B cell (primary cell): ENCODE measurements around the gene MOB2. TPM values are rescaled to one million over a fixed set of nuclear protein-coding genes. Genes with fewer than 3 reads are reported as not detected.

ENCODE experiments used
- ATAC-seq: fragments of 200-7000 bp; cut with Tn5 transposase; one replicate; pipeline ENCODE4 v1.10.0; 2021; ENCODE audit warnings: low read depth, mild to moderate bottlenecking, moderate number of reproducible peaks, moderate library complexity
- CTCF ChIA-PET: fragments of 350-600 bp; sonication (Branson Sonifier 250); formaldehyde crosslinking; loops from one replicate; lab custom pipeline; 2021; ENCODE audit warnings: antibody characterized with exemption, inconsistent platforms; lab: Charles Lee
- POLR2A ChIA-PET: fragments of 350-600 bp; sonication (Branson Sonifier 250); formaldehyde crosslinking; loops from one replicate; lab custom pipeline; 2021; ENCODE audit warnings: antibody characterized with exemption; lab: Charles Lee
- DNase-seq: peaks from one replicate; pipeline ENCODE4 v3.0.0; 2013
- H2AFZ ChIP-seq: 2 replicates; pipeline ENCODE4 v1.6.1; 2012; ENCODE audit warnings: mild to moderate bottlenecking, low read depth, low read length; ENCODE audit not compliant: insufficient read depth, poor library complexity, severe bottlenecking
- H3K27ac ChIP-seq, 2 donors: 1 replicate in 1 of 2; 2 replicates in 1 of 2; pipeline ENCODE4 v1.5.1; 2012 to 2013; ENCODE audit warnings: low read length in 2 of 2, mild to moderate bottlenecking in 2 of 2, moderate library complexity in 1 of 2
- H3K27me3 ChIP-seq, 4 experiments: fragments of 200-600 bp in 1 of 4; sonication (generic) in 1 of 4; replicated peaks in 1 of 4; 1 replicate in 2 of 4; 2 replicates in 2 of 4; pipeline versions ENCODE4 v1.6.1 to v1.7.0; 2013 to 2016; ENCODE audit warnings: low read length in 3 of 4, mild to moderate bottlenecking in 2 of 4, mixed read lengths in 1 of 4, moderate library complexity in 1 of 4; ENCODE audit not compliant: insufficient read depth in 4 of 4, control insufficient read depth in 3 of 4; ENCODE audit errors: control extremely low read depth in 1 of 4
- H3K36me3 ChIP-seq, 2 experiments: replicated peaks in 1 of 2; 1 replicate in 1 of 2; 2 replicates in 1 of 2; pipeline versions ENCODE4 v1.6.1 to v1.7.1; 2013; ENCODE audit warnings: low read length in 1 of 2; ENCODE audit not compliant: insufficient read depth in 2 of 2, control insufficient read depth in 1 of 2; ENCODE audit errors: control extremely low read depth in 1 of 2, extremely low read depth in 1 of 2
- H3K4me1 ChIP-seq, 2 donors: fragments of 200-600 bp in 1 of 2; sonication (generic) in 1 of 2; 1 replicate in 1 of 2; 2 replicates in 1 of 2; pipeline versions ENCODE4 v1.5.1 to v1.6.1; 2013 to 2017; ENCODE audit warnings: low read length in 2 of 2; ENCODE audit not compliant: control insufficient read depth in 2 of 2, insufficient read depth in 2 of 2
- H3K4me2 ChIP-seq: replicated peaks from 2 replicates; pipeline ENCODE3; 2012; ENCODE audit warnings: mild to moderate bottlenecking, low read depth, low read length; ENCODE audit not compliant: poor library complexity, severe bottlenecking
- H3K4me3 ChIP-seq, 5 experiments: fragments of 200-600 bp in 1 of 5; sonication (generic) in 1 of 5; 1 replicate in 3 of 5; 2 replicates in 2 of 5; pipeline versions ENCODE4 v1.5.1 to v1.7.0; 2011 to 2016; ENCODE audit warnings: low read length in 4 of 5, mild to moderate bottlenecking in 4 of 5, low read depth in 2 of 5, control low read depth in 1 of 5, moderate library complexity in 1 of 5; ENCODE audit not compliant: insufficient read depth in 1 of 5; ENCODE audit errors: control extremely low read depth in 1 of 5, extremely low read depth in 1 of 5
- H3K79me2 ChIP-seq: fragments of 200-600 bp; sonication (generic); one replicate; pipeline ENCODE4 v1.6.0; 2016; ENCODE audit warnings: low read length; ENCODE audit not compliant: control insufficient read depth, insufficient read depth
- H3K9ac ChIP-seq: fragments of 200-600 bp; sonication (generic); 2 replicates; pipeline ENCODE4 v1.6.1; 2017; ENCODE audit warnings: mild to moderate bottlenecking, low read length, moderate library complexity
- H3K9me3 ChIP-seq, 3 donors: one replicate each; pipeline versions ENCODE4 v1.6.1 to v1.7.1; 2013; ENCODE audit warnings: low read length in 2 of 3; ENCODE audit not compliant: control insufficient read depth in 2 of 3, insufficient read depth in 1 of 3; ENCODE audit errors: control extremely low read depth in 1 of 3
- H4K20me1 ChIP-seq: 2 replicates; pipeline ENCODE4 v1.6.0; 2012; ENCODE audit warnings: mild to moderate bottlenecking, low read length; ENCODE audit not compliant: insufficient read depth, control insufficient read depth, poor library complexity, severe bottlenecking
- H3K27ac Mint-ChIP-seq: one replicate; pipeline ENCODE4 v1.8.0; 2021; ENCODE audit warnings: mixed read lengths
- H3K27me3 Mint-ChIP-seq: one replicate; pipeline ENCODE4 v1.8.0; 2021; ENCODE audit warnings: mixed read lengths
- H3K4me1 Mint-ChIP-seq: one replicate; pipeline ENCODE4 v1.8.0; 2021; ENCODE audit warnings: mixed read lengths
- H3K4me3 Mint-ChIP-seq: one replicate; pipeline ENCODE4 v1.8.0; 2021; ENCODE audit warnings: mixed read lengths
- H3K9me3 Mint-ChIP-seq: one replicate; pipeline ENCODE4 v1.8.0; 2022; ENCODE audit warnings: mixed read lengths; ENCODE audit not compliant: insufficient read depth
- CTCF ChIP-seq: fragments of 200-600 bp; IDR thresholded peaks from one replicate; pipeline ENCODE4 v1.8.0; 2022; ENCODE audit warnings: antibody characterized with exemption, mild to moderate bottlenecking
- EZH2 ChIP-seq: IDR thresholded peaks from 2 replicates; pipeline ENCODE4 v1.6.1; 2012; ENCODE audit warnings: borderline replicate concordance, low read depth, mild to moderate bottlenecking, moderate library complexity, low read length; ENCODE audit not compliant: insufficient read depth, poor library complexity, severe bottlenecking
- WGBS: methylation state at CpG from one replicate; pipeline ENCODE4 v1.1.5; 2013; ENCODE audit warnings: missing lambda C conversion rate; ENCODE audit not compliant: insufficient coverage; 5-methylcytosine and 5-hydroxymethylcytosine counted together
- intact Hi-C: fragments of 100-400 bp; cut with micrococcal nuclease; formaldehyde crosslinking; loops from one replicate; pipeline ENCODE4 v1.10.0; 2022
- polyA plus RNA-seq: library from polyadenylated mRNA; depleted of rRNA; stranded (reverse); fragments of >200 nt; gene quantifications from 2 replicates; pipeline ENCODE4 v1.2.3, GENCODE V29; 2012
- total RNA-seq, 2 donors: library from RNA; stranded (reverse); fragments of 120-200 nt in 1 of 2; gene quantifications; 1 replicate in 1 of 2; 2 replicates in 1 of 2; pipeline versions ENCODE4 v1.2.3 to v1.2.4, GENCODE V29; 2013 to 2022

MOB2 gene
- total and polyA plus RNA-seq, 2 donors (not counting 1 experiment from before 2014, with no cell fraction given) = 55.7 to 57.6 TPM

GRCh38 chr11:1440066-1440465 lies 46.5 kb downstream of the MOB2 start:
- ATAC-seq (no peak), DNase-seq (no peak)
- intact Hi-C loops = no loop called here
- H3K4me2 ChIP-seq = no peak overlapping the region
- H3K27ac ChIP-seq = no peak overlapping the region
- no peaks in the 10 kb centered on the region for H3K79me2 ChIP-seq
- H3K9me3 Mint-ChIP-seq = no peaks in the 10 kb centered on the region
- H3K9me3 ChIP-seq = no peaks in the 10 kb centered on the region
- H3K4me3 Mint-ChIP-seq = no peak overlapping the region
- WGBS = 89% methylated on average over 11 of the region's 11 CpGs
- H2AFZ ChIP-seq = no peak overlapping the region
- CTCF ChIA-PET = no interaction called here
- no peak overlapping the region for H3K4me3 ChIP-seq
- peaks cover 0 to 7% (median 0%) of the 10 kb centered on the region in 4 experiments for H3K27me3 ChIP-seq
- no peaks in the 10 kb centered on the region for H4K20me1 ChIP-seq
- no peaks in the 10 kb centered on the region for H3K4me1 ChIP-seq
- no peak overlapping the region for H3K9ac ChIP-seq
- TF ChIP-seq EZH2 (no peak), CTCF (no peak)
- no peaks in the 10 kb centered on the region for H3K27me3 Mint-ChIP-seq
- no peaks in the 10 kb centered on the region for H3K36me3 ChIP-seq
- no peaks in the 10 kb centered on the region for H3K4me1 Mint-ChIP-seq
- no peak overlapping the region for H3K27ac Mint-ChIP-seq
- POLR2A ChIA-PET = no interaction called here

- no peak overlapping the region for H3K4me2 ChIP-seq
- H3K79me2 ChIP-seq = no peaks in the 10 kb centered on the region
- no peaks in the 10 kb centered on the region for H3K36me3 ChIP-seq
- ATAC-seq (no peak), DNase-seq (no peak)
- no peak overlapping the region for H3K9ac ChIP-seq
- H3K27ac ChIP-seq = no peak overlapping the region
- 81% methylated on average over 11 of the region's 11 CpGs for WGBS
- H4K20me1 ChIP-seq = no peaks in the 10 kb centered on the region
- H3K27me3 Mint-ChIP-seq = no peaks in the 10 kb centered on the region
- H3K9me3 Mint-ChIP-seq = no peaks in the 10 kb centered on the region
- no peak overlapping the region for H2AFZ ChIP-seq
- ChIA-PET CTCF (no interaction called here), POLR2A (no interaction called here)
- no peaks in the 10 kb centered on the region for H3K4me1 Mint-ChIP-seq
- H3K9me3 ChIP-seq = no peaks in the 10 kb centered on the region
- no peak overlapping the region for H3K27ac Mint-ChIP-seq
- H3K4me3 ChIP-seq = no peak overlapping the region
- no peaks in the 10 kb centered on the region for H3K4me1 ChIP-seq
- TF ChIP-seq EZH2 = no peak
- TF ChIP-seq CTCF = no peak
- no peak overlapping the region for H3K4me3 Mint-ChIP-seq
- H3K27me3 ChIP-seq = peaks cover 0 to 7% (median 0%) of the 10 kb centered on the region in 4 experiments
- intact Hi-C loops = no loop called here
Measured at GRCh38 chr11:1439341-1439740, 47.2 kb downstream of the MOB2 start.
